ENCODE results near the gene RASSF10. TPM values are rescaled to one million over a fixed set of nuclear protein-coding genes. Genes with fewer than 3 reads are reported as not detected.

The RASSF10 gene
- polyA plus RNA-seq, 3 donors: 0.09 to 0.52 TPM; not detected in 1

GRCh38 chr11:12989428-12990161 is 19.5 kb upstream of the RASSF10 start:
- 67 to 90% (median 70%) methylated on average over 13 of the region's 13 CpGs for WGBS, 3 donors
- H3K27ac ChIP-seq (ENCODE audit: low read depth, low read length): no peak overlapping the region

- WGBS, 3 donors: 81 to 94% (median 93%) methylated on average over 1 of the region's 1 CpG
- no peak overlapping the region for H3K27ac ChIP-seq (ENCODE audit: low read depth, low read length)
These were observed 19.0 kb upstream of the RASSF10 start for GRCh38 chr11:12990162-12990480.

GRCh38 chr11:12991426-12991825 is 17.7 kb upstream of the RASSF10 start:
- 88 to 95% (median 93%) methylated on average over 1 of the region's 1 CpG for WGBS, 3 donors

GRCh38 chr11:12993626-12994025 is 15.5 kb upstream of the RASSF10 start:
- H3K27ac ChIP-seq (ENCODE audit: low read depth, low read length): no peak overlapping the region
- 84 to 91% (median 85%) methylated on average over 1 of the region's 1 CpG for WGBS, 3 donors

More at GRCh38 chr11:12991426-12991825, 17.7 kb upstream of the RASSF10 start:
- H3K27ac ChIP-seq (ENCODE audit: low read depth, low read length): no peak overlapping the region

GRCh38 chr11:12994476-12994875 is 14.6 kb upstream of the RASSF10 start:
- 70 to 93% (median 79%) methylated on average over 2 of the region's 2 CpGs for WGBS, 3 donors
- H3K27ac ChIP-seq (ENCODE audit: low read depth, low read length): no peak overlapping the region

- H3K27ac ChIP-seq (ENCODE audit: low read depth, low read length): no peak overlapping the region
These were observed 13.9 kb upstream of the RASSF10 start for GRCh38 chr11:12995188-12995587.

- no peak overlapping the region for H3K27ac ChIP-seq (ENCODE audit: low read depth, low read length)
These were observed 13.3 kb upstream of the RASSF10 start for GRCh38 chr11:12995823-12996222.

- WGBS, 3 donors: 25 to 88% (median 86%) methylated on average over 1 of the region's 1 CpG
- no peak overlapping the region for H3K27ac ChIP-seq (ENCODE audit: low read depth, low read length)
These were observed 11.9 kb upstream of the RASSF10 start for GRCh38 chr11:12997168-12997567.

GRCh38 chr11:12998336-12998735 is 10.8 kb upstream of the RASSF10 start:
- 85 to 87% (median 86%) methylated on average over 5 of the region's 5 CpGs for WGBS, 3 donors

GRCh38 chr11:12999597-12999996 is 9.5 kb upstream of the RASSF10 start:
- H3K27ac ChIP-seq (ENCODE audit: low read depth, low read length): no peak overlapping the region
- WGBS, 3 donors: 64 to 90% (median 79%) methylated on average over 7 of the region's 7 CpGs

More at GRCh38 chr11:12998336-12998735, 10.8 kb upstream of the RASSF10 start:
- no peak overlapping the region for H3K27ac ChIP-seq (ENCODE audit: low read depth, low read length)

GRCh38 chr11:13000116-13000515 is 9.0 kb upstream of the RASSF10 start:
- no peak overlapping the region for H3K27ac ChIP-seq (ENCODE audit: low read depth, low read length)
- WGBS, 3 donors: 95 to 100% (median 96%) methylated on average over 3 of the region's 3 CpGs

GRCh38 chr11:13000721-13001120 is 8.4 kb upstream of the RASSF10 start:
- 20 to 65% (median 65%) methylated on average over 5 of the region's 5 CpGs for WGBS, 3 donors

GRCh38 chr11:13003736-13004493 is 5.2 kb upstream of the RASSF10 start:
- no peak overlapping the region for H3K27ac ChIP-seq (ENCODE audit: low read depth, low read length)
- WGBS, 3 donors: 61 to 81% (median 71%) methylated on average over 4 of the region's 4 CpGs

More at GRCh38 chr11:13000721-13001120, 8.4 kb upstream of the RASSF10 start:
- H3K27ac ChIP-seq (ENCODE audit: low read depth, low read length): no peak overlapping the region

GRCh38 chr11:13007182-13008060 is 1.7 kb upstream of the RASSF10 start:
- H3K27ac ChIP-seq (ENCODE audit: low read depth, low read length): no peak overlapping the region
- 81 to 87% (median 84%) methylated on average over 4 of the region's 4 CpGs for WGBS, 3 donors

- no peak overlapping the region for H3K27ac ChIP-seq (ENCODE audit: low read depth, low read length)
- 13 to 95% (median 87%) methylated on average over 2 of the region's 2 CpGs for WGBS, 3 donors
These were observed 1.1 kb upstream of the RASSF10 start for GRCh38 chr11:13008061-13008435.

GRCh38 chr11:13009476-13009920 is 382 bp downstream of the RASSF10 start:
- H3K27ac ChIP-seq (ENCODE audit: low read depth, low read length): no peak overlapping the region
- 2% methylated on average over 43 to 48 of the region's 48 CpGs for WGBS, 3 donors

- H3K27ac ChIP-seq (ENCODE audit: low read depth, low read length): no peak overlapping the region
- 1 to 6% (median 3%) methylated on average over 91 to 94 of the region's 94 CpGs for WGBS, 3 donors
These were observed 1.0 kb downstream of the RASSF10 start for GRCh38 chr11:13009921-13010748.

Data from adipose tissue (tissue), 3 donors.